Loucy (cell line): ENCODE results near the gene DSCAML1.

ENCODE experiments used
- H2AFZ ChIP-seq: fragments of 200-600 bp; sonication (generic); 2 replicates; pipeline ENCODE4 v1.6.0; 2016; ENCODE audit warnings: antibody characterized with exemption, mild to moderate bottlenecking, low read length, moderate library complexity
- H3F3A ChIP-seq: fragments of 200-600 bp; 2 replicates; pipeline ENCODE4 v1.6.0; 2016; ENCODE audit warnings: antibody characterized with exemption, low read depth, mild to moderate bottlenecking
- H3K27me3 ChIP-seq: fragments of 200-600 bp; sonication (generic); 2 replicates; pipeline ENCODE4 v1.6.1; 2014; ENCODE audit warnings: low read length, mild to moderate bottlenecking; ENCODE audit not compliant: insufficient read depth, poor library complexity, severe bottlenecking
- H3K36me3 ChIP-seq: fragments of 200-600 bp; sonication (generic); 2 replicates; pipeline ENCODE4 v1.6.1; 2016; ENCODE audit warnings: low read length; ENCODE audit not compliant: insufficient read depth
- H3K4me1 ChIP-seq: fragments of 200-600 bp; sonication (generic); 2 replicates; pipeline ENCODE4 v1.5.1; 2014; ENCODE audit warnings: low read length, mild to moderate bottlenecking; ENCODE audit not compliant: insufficient read depth, poor library complexity, severe bottlenecking
- H3K4me2 ChIP-seq: fragments of 200-600 bp; sonication (generic); 2 replicates; pipeline ENCODE4 v1.6.0; 2014; ENCODE audit warnings: antibody characterized with exemption, low read length, low read depth, mild to moderate bottlenecking; ENCODE audit not compliant: poor library complexity, severe bottlenecking
- H3K4me3 ChIP-seq: fragments of 200-600 bp; sonication (generic); 2 replicates; pipeline ENCODE4 v1.5.1; 2014; ENCODE audit warnings: low read length, mild to moderate bottlenecking, mixed read lengths; ENCODE audit not compliant: poor library complexity, severe bottlenecking
- H3K79me2 ChIP-seq: fragments of 200-600 bp; sonication (generic); 2 replicates; pipeline ENCODE4 v1.6.1; 2014; ENCODE audit warnings: low read length; ENCODE audit not compliant: insufficient read depth
- H3K9ac ChIP-seq: fragments of 200-600 bp; sonication (generic); 2 replicates; pipeline ENCODE4 v1.6.0; 2014; ENCODE audit warnings: mild to moderate bottlenecking, low read depth, low read length, moderate library complexity; ENCODE audit not compliant: poor library complexity, severe bottlenecking
- H3K9me2 ChIP-seq: fragments of 200-600 bp; sonication (generic); replicated peaks from 2 replicates; pipeline ENCODE4 v1.6.1; 2016; ENCODE audit warnings: low read depth, low read length, mixed read lengths
- H3K9me3 ChIP-seq: fragments of 200-600 bp; sonication (generic); 2 replicates; pipeline ENCODE4 v1.6.1; 2014; ENCODE audit warnings: mild to moderate bottlenecking, antibody characterized with exemption, low read length, low read depth; ENCODE audit not compliant: insufficient read depth
- H4K20me1 ChIP-seq: fragments of 200-600 bp; sonication (generic); 2 replicates; pipeline ENCODE4 v1.6.0; 2014; ENCODE audit warnings: antibody characterized with exemption, low read length, mild to moderate bottlenecking; ENCODE audit not compliant: insufficient read depth, poor library complexity, severe bottlenecking
- EZH2phosphoT487 ChIP-seq: fragments of 200-600 bp; IDR thresholded peaks from 2 replicates; pipeline ENCODE4 v1.6.1; 2018; ENCODE audit warnings: antibody characterized with exemption, mild to moderate bottlenecking, moderate library complexity, borderline replicate concordance
- TF ChIP-seq, protein P1 (sequence below): fragments of 200-600 bp; sonication (generic); conservative IDR thresholded peaks from 2 replicates; pipeline ENCODE4 v1.5.1; 2014; ENCODE audit warnings: mild to moderate bottlenecking, antibody characterized with exemption, low read length

Gene DSCAML1

DNA sequence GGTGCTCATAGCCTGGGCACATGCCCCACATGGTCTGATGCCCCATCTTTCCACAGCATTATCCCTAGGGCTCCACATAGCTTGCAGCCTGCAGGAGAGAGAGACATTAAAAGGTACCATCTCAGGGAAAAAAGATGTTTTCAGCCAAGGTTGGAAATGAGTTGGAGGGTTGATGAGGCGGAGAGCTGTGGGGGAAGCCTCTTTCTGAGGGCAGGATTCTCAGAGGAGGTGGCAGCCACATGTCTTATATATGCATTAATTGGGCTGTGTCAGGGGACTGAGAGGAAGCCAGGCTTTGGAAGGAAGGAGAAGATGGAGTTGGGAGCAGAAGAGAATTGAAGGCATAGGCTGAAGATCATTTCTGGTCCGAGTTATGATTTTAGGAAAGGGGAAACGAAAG lies 411.5 kb downstream of the DSCAML1 start:
- no peaks in the 10 kb centered on the region for H3K79me2 ChIP-seq
- no peaks in the 10 kb centered on the region for H3K27me3 ChIP-seq
- no peaks in the 10 kb centered on the region; the same call in 1 of the 2 replicates for H3K36me3 ChIP-seq
- TF ChIP-seq, protein P1, sequence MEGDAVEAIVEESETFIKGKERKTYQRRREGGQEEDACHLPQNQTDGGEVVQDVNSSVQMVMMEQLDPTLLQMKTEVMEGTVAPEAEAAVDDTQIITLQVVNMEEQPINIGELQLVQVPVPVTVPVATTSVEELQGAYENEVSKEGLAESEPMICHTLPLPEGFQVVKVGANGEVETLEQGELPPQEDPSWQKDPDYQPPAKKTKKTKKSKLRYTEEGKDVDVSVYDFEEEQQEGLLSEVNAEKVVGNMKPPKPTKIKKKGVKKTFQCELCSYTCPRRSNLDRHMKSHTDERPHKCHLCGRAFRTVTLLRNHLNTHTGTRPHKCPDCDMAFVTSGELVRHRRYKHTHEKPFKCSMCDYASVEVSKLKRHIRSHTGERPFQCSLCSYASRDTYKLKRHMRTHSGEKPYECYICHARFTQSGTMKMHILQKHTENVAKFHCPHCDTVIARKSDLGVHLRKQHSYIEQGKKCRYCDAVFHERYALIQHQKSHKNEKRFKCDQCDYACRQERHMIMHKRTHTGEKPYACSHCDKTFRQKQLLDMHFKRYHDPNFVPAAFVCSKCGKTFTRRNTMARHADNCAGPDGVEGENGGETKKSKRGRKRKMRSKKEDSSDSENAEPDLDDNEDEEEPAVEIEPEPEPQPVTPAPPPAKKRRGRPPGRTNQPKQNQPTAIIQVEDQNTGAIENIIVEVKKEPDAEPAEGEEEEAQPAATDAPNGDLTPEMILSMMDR = no peak
- no peak for TF ChIP-seq EZH2phosphoT487
- H4K20me1 ChIP-seq = no peaks in the 10 kb centered on the region
- no peaks in the 10 kb centered on the region for H3K9me2 ChIP-seq
- no peak overlapping the region for H3K9ac ChIP-seq
- H3K4me1 ChIP-seq = no peaks in the 10 kb centered on the region
- H2AFZ ChIP-seq = no peak overlapping the region
- no peaks in the 10 kb centered on the region for H3F3A ChIP-seq
- H3K4me2 ChIP-seq = no peak overlapping the region
- H3K9me3 ChIP-seq = no peaks in the 10 kb centered on the region
- no peak overlapping the region for H3K4me3 ChIP-seq

GRCh38 chr11:117384045-117384444 lies 413.0 kb downstream of the DSCAML1 start:
- Histone ChIP-seq H3K27me3 (no peaks in the 10 kb centered on the region), H3K4me2 (no peak overlapping the region), H3K36me3 (no peaks in the 10 kb centered on the region; the same call in 1 of the 2 replicates), H3K79me2 (no peaks in the 10 kb centered on the region), H2AFZ (no peak overlapping the region), H4K20me1 (no peaks in the 10 kb centered on the region), H3K9ac (no peak overlapping the region), H3K4me1 (no peaks in the 10 kb centered on the region), H3K4me3 (no peak overlapping the region), H3K9me2 (no peaks in the 10 kb centered on the region), H3F3A (no peaks in the 10 kb centered on the region), H3K9me3 (no peaks in the 10 kb centered on the region)
- TF ChIP-seq, protein P1 = no peak
- TF ChIP-seq EZH2phosphoT487 = no peak

DNA sequence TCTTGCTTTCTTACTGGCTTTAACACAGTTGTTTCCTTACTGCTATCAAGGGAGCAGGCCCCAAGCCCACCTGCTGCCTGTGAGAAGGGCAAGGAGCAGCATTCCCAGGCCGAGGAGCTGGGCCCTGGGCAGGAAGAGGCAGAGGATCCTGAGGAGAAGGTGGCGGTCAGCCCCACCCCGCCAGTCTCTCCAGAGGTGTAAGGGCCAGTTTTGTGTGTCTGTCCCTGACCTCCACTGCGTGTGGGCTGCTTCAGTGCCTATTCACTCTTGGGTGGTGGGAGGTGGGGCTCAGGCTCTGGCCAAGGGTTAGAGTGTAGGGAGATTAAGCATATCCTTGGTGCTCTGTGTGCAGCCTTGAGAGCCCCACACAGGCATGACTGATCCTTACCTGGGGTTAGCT lies 414.3 kb downstream of the DSCAML1 start:
- H3K36me3 ChIP-seq = no peaks in the 10 kb centered on the region; the same call in 1 of the 2 replicates
- no peaks in the 10 kb centered on the region for H3K4me1 ChIP-seq
- H3K9me2 ChIP-seq = no peaks in the 10 kb centered on the region
- H3F3A ChIP-seq = no peaks in the 10 kb centered on the region
- no peaks in the 10 kb centered on the region for H3K79me2 ChIP-seq
- no peak overlapping the region for H2AFZ ChIP-seq
- no peaks in the 10 kb centered on the region for H3K9me3 ChIP-seq
- no peaks in the 10 kb centered on the region for H4K20me1 ChIP-seq
- no peaks in the 10 kb centered on the region for H3K27me3 ChIP-seq
- no peak overlapping the region for H3K9ac ChIP-seq
- H3K4me2 ChIP-seq = no peak overlapping the region
- TF ChIP-seq EZH2phosphoT487 = no peak
- TF ChIP-seq, protein P1 = no peak
- H3K4me3 ChIP-seq = no peak overlapping the region
